Measurements from ENCODE around the gene AOPEP.
"Not testable (repeated sequence)": the region's sequence is repeated elsewhere in the genome, so short reads cannot be mapped to it uniquely, and the experiment has no call there.

Gene AOPEP

GRCh38 chr9:94821098-94821887, 94.8 kb downstream of the AOPEP start:
- no peak for FAIRE-seq

- FAIRE-seq = no peak
Observed at GRCh38 chr9:94822273-94822672, 95.8 kb downstream of the AOPEP start.

GRCh38 chr9:94823710-94824109, 97.2 kb downstream of the AOPEP start:
- FAIRE-seq = no peak

GRCh38 chr9:94824411-94824810, 97.9 kb downstream of the AOPEP start:
- no peak for FAIRE-seq

- FAIRE-seq = no peak
Observed at GRCh38 chr9:94824913-94825610, 98.6 kb downstream of the AOPEP start.

GRCh38 chr9:94825611-94825958, 99.1 kb downstream of the AOPEP start:
- no peak for FAIRE-seq

GRCh38 chr9:94826044-94826443, 99.5 kb downstream of the AOPEP start:
- FAIRE-seq = no peak

GRCh38 chr9:94826644-94827410, 100.3 kb downstream of the AOPEP start:
- no peak for FAIRE-seq

- no peak for FAIRE-seq
Observed at GRCh38 chr9:94827584-94828304, 101.2 kb downstream of the AOPEP start.

GRCh38 chr9:94829380-94830070, 103.0 kb downstream of the AOPEP start:
- no peak for FAIRE-seq

GRCh38 chr9:94830071-94830604, 103.6 kb downstream of the AOPEP start:
- FAIRE-seq = not testable (repeated sequence)

- no peak for FAIRE-seq
Observed at GRCh38 chr9:94833802-94834201, 107.3 kb downstream of the AOPEP start.

GRCh38 chr9:94837404-94837803, 110.9 kb downstream of the AOPEP start:
- no peak for FAIRE-seq

- no peak for FAIRE-seq
Observed at GRCh38 chr9:94839398-94839797, 112.9 kb downstream of the AOPEP start.

- FAIRE-seq = no peak
Observed at GRCh38 chr9:94840738-94841137, 114.2 kb downstream of the AOPEP start.

- FAIRE-seq = no peak
Observed at GRCh38 chr9:94843134-94843533, 116.6 kb downstream of the AOPEP start.

GRCh38 chr9:94846739-94847138, 120.2 kb downstream of the AOPEP start:
- no peak for FAIRE-seq

- no peak for FAIRE-seq
Observed at GRCh38 chr9:94847486-94847885, 121.0 kb downstream of the AOPEP start.

- FAIRE-seq = not testable (repeated sequence)
Observed at GRCh38 chr9:94848791-94849190, 122.3 kb downstream of the AOPEP start.

- no peak for FAIRE-seq
Observed at GRCh38 chr9:94850540-94851434, 124.3 kb downstream of the AOPEP start.

- FAIRE-seq = no peak
Observed at GRCh38 chr9:94851467-94851866, 125.0 kb downstream of the AOPEP start.

Data from G401.6 (cell line).